Measurements from ENCODE around the gene HOXB4.

HOXB4 gene

GRCh38 chr17:48568499-48569239 lies 9.5 kb downstream of the HOXB4 start:
- no peak overlapping the region for H3K4me3 ChIP-seq (ENCODE audit: insufficient read depth, low read length, poor library complexity, severe bottlenecking)
- H3K9me2 ChIP-seq (replicated peaks; ENCODE audit: insufficient read depth, low read length), result no peaks in the 10 kb centered on the region
- H3F3A ChIP-seq (ENCODE audit: insufficient read depth), result no peaks in the 10 kb centered on the region
- no peak overlapping the region for H2AFZ ChIP-seq (ENCODE audit: low read depth, low read length, severe bottlenecking)
- H3K9ac ChIP-seq (ENCODE audit: low read length), result no peak overlapping the region
- no peaks in the 10 kb centered on the region for H3K79me2 ChIP-seq (ENCODE audit: insufficient read depth, low read length)
- H3K27me3 ChIP-seq (ENCODE audit: low read length), result no peaks in the 10 kb centered on the region
- H3K4me2 ChIP-seq (ENCODE audit: low read depth, low read length, poor library complexity, severe bottlenecking), result no peak overlapping the region
- H3K9me3 ChIP-seq (ENCODE audit: insufficient read depth, low read length), result no peaks in the 10 kb centered on the region
- no peak for TF ChIP-seq CTCF (IDR thresholded peaks at IDR 0.05; ENCODE audit: insufficient read depth, low read length, poor library complexity, severe bottlenecking)
- no peak for TF ChIP-seq EZH2phosphoT487 (conservative IDR thresholded peaks at IDR 0.05; ENCODE audit: low read length)
- no peaks in the 10 kb centered on the region for H3K36me3 ChIP-seq (ENCODE audit: low read length)
- no peaks in the 10 kb centered on the region for H4K20me1 ChIP-seq (ENCODE audit: low read depth, low read length)
- H3K27ac ChIP-seq (ENCODE audit: low read depth, low read length), result no peak overlapping the region

- H3K9me3 ChIP-seq (ENCODE audit: insufficient read depth, low read length), result no peaks in the 10 kb centered on the region
- no peak overlapping the region for H3K9ac ChIP-seq (ENCODE audit: low read length)
- no peak for TF ChIP-seq EZH2phosphoT487 (conservative IDR thresholded peaks at IDR 0.05; ENCODE audit: low read length)
- no peak for TF ChIP-seq CTCF (IDR thresholded peaks at IDR 0.05; ENCODE audit: insufficient read depth, low read length, poor library complexity, severe bottlenecking)
- H3K36me3 ChIP-seq (ENCODE audit: low read length), result no peaks in the 10 kb centered on the region
- no peak overlapping the region for H2AFZ ChIP-seq (ENCODE audit: low read depth, low read length, severe bottlenecking)
- H3F3A ChIP-seq (ENCODE audit: insufficient read depth), result no peaks in the 10 kb centered on the region
- no peak overlapping the region for H3K4me2 ChIP-seq (ENCODE audit: low read depth, low read length, poor library complexity, severe bottlenecking)
- no peak overlapping the region for H3K4me3 ChIP-seq (ENCODE audit: insufficient read depth, low read length, poor library complexity, severe bottlenecking)
- no peaks in the 10 kb centered on the region for H3K27me3 ChIP-seq (ENCODE audit: low read length)
- H3K27ac ChIP-seq (ENCODE audit: low read depth, low read length), result no peak overlapping the region
- H3K9me2 ChIP-seq (replicated peaks; ENCODE audit: insufficient read depth, low read length), result no peaks in the 10 kb centered on the region
- H3K79me2 ChIP-seq (ENCODE audit: insufficient read depth, low read length), result no peaks in the 10 kb centered on the region
- H4K20me1 ChIP-seq (ENCODE audit: low read depth, low read length), result no peaks in the 10 kb centered on the region
Measured at GRCh38 chr17:48567646-48568354, 10.3 kb downstream of the HOXB4 start.

GRCh38 chr17:48567209-48567608 lies 10.9 kb downstream of the HOXB4 start:
- H3F3A ChIP-seq (ENCODE audit: insufficient read depth), result no peaks in the 10 kb centered on the region
- no peak overlapping the region for H2AFZ ChIP-seq (ENCODE audit: low read depth, low read length, severe bottlenecking)
- H4K20me1 ChIP-seq (ENCODE audit: low read depth, low read length), result no peaks in the 10 kb centered on the region
- H3K4me3 ChIP-seq (ENCODE audit: insufficient read depth, low read length, poor library complexity, severe bottlenecking), result no peak overlapping the region
- H3K4me2 ChIP-seq (ENCODE audit: low read depth, low read length, poor library complexity, severe bottlenecking), result no peak overlapping the region
- H3K9me2 ChIP-seq (replicated peaks; ENCODE audit: insufficient read depth, low read length), result no peaks in the 10 kb centered on the region
- TF ChIP-seq CTCF (IDR thresholded peaks at IDR 0.05; ENCODE audit: insufficient read depth, low read length, poor library complexity, severe bottlenecking), result no peak
- H3K9ac ChIP-seq (ENCODE audit: low read length), result no peak overlapping the region
- no peaks in the 10 kb centered on the region for H3K27me3 ChIP-seq (ENCODE audit: low read length)
- no peaks in the 10 kb centered on the region for H3K36me3 ChIP-seq (ENCODE audit: low read length)
- no peaks in the 10 kb centered on the region for H3K9me3 ChIP-seq (ENCODE audit: insufficient read depth, low read length)
- H3K27ac ChIP-seq (ENCODE audit: low read depth, low read length), result no peak overlapping the region
- H3K79me2 ChIP-seq (ENCODE audit: insufficient read depth, low read length), result no peaks in the 10 kb centered on the region
